Measurements from ENCODE around the gene GATC.
A peak's percentile ranks its signal among the peaks of the same experiment; 100 is the strongest.

GATC gene

DNA sequence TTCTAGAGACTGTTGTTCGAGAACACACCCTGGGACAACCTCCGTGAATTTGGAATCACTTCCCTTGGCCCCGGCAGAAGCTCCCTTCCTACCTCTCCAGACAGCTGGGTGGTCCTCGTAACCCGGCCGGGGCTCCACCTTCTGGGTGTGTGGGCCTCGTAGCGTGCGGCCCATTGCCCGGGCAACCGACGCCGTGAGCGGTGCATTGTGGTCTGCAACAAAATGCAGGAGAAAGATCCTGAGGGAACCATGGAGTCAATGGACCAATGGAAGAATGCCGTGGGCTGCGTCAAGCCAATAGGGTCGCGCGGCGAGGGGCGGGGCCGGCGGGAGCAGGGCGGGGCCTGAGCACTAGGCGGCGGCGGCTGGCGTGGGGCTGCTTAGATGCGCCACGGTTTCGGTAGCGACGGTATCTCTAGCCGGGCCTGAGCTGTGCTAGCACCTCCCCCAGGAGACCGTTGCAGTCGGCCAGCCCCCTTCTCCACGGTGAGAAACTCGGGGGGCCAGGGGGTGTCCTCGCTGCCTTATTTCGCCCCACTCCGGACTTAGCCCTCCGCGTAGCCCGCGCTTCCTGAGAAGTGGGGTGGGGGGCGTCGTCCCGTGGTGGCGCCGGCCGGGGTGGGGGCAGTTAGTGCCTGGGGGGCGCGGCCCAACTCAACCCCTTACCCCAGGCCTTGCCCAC lies 49.6 kb downstream of the GATC start, which contains the start of gene DYNLL1:
Gene DYNLL1 (plus strand): TSS at position 383 of the 682 bp plus-strand sequence. CDS start 309 bp downstream, outside the sequence.
- no peak for TF ChIP-seq CTCF (IDR thresholded peaks at IDR 0.05)
- peak within 1 kb of the TSS; percentile 79 for H3K27ac ChIP-seq

DNA sequence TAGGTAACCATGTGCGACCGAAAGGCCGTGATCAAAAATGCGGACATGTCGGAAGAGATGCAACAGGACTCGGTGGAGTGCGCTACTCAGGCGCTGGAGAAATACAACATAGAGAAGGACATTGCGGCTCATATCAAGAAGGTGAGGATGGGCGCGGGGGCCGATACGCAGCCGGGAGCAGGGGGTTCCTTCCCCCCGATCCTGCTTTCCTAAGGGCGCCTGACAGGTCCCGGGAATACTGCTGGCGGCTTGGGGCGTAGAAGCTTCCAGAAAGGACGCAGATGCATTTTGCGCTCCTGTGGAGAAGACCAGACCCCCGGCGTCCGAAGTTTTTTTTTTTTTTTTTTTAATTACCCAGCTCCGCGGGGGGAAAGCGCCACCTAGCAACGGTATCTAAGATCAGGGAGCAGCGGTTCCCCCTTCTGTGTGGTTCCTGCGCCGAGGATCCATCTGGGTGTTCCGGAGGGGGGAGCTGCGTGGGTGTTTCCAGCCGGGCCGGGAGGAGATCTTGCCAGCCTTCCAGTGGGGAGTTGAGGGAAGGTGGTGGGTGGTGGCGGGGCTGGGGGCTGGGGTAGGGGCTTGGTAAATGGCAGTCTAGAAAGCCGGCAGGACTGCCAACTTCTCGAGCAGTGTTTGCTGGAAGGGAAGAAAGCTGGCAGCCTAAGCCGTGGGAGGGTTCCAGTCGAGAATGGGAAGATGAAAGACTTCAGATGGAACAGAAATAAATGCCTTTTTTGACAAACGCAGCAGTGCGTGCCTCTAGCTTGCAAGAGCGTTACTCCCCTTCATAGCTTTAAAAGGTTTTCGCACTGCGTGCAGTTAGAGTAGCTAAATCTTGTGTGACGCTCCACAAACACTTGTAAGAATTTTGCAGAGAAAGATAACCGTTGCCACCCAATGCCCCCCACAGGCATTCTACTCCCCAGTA lies 50.4 kb downstream of the GATC start:
- peak overlapping the region; percentile 79 for H3K27ac ChIP-seq
- no peak for TF ChIP-seq ZFX (IDR thresholded peaks at IDR 0.05; ENCODE audit: borderline replicate concordance)
- TF ChIP-seq CTCF (IDR thresholded peaks at IDR 0.05): peak; percentile 23; the same call in 1 of the 2 replicates

- peak overlapping the region; percentile 79 for H3K27ac ChIP-seq
- TF ChIP-seq ZFX (IDR thresholded peaks at IDR 0.05; ENCODE audit: borderline replicate concordance) (no peak), CTCF (IDR thresholded peaks at IDR 0.05) (no peak)
These were observed 51.4 kb downstream of the GATC start for GRCh38 chr12:120497524-120498150.

GRCh38 chr12:120498870-120499515 lies 52.7 kb downstream of the GATC start:
- no peak for TF ChIP-seq CTCF (IDR thresholded peaks at IDR 0.05)
- no peak for TF ChIP-seq ZFX (IDR thresholded peaks at IDR 0.05; ENCODE audit: borderline replicate concordance)
- peak overlapping the region; percentile 79 for H3K27ac ChIP-seq

DNA sequence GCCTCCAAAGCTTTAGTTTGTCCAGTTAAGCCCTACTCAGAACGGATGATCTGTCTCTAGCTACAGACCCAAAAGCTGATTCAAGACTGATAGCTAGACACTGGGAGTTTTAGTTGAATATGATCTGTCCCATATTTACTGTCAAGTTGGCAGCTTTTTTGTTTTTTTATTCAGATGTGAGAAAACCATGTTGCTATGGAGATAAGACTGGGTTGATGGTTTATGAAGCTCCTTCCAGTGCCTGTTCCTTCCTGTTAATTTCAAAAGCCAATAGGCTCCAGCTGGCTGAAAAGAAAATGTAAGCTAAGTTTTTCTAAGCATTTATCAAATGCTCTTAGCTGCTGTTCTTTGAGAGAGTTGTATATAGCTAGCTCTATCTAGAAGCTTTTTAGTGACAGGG lies 54.3 kb downstream of the GATC start:
- TF ChIP-seq ZFX (IDR thresholded peaks at IDR 0.05; ENCODE audit: borderline replicate concordance) (no peak), CTCF (IDR thresholded peaks at IDR 0.05) (no peak)

DNA sequence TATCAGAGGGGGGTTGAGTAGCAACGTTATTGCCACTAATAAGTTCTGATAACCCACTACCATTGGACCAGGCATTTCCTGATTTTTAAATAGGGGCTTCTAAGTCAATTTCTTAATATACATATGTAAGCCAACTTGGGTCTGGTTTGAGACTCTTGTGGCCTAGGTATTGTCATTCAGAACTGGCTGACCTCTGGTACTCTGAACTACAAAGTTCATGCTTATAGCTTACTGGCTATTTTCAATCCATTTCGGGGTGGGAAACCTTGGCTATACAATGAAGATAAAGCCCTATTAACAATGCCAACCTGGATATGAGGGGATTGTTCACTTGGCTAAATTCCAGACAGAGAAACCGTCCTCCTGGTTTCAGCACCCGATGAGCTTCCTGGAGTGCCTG lies 58.3 kb downstream of the GATC start:
- H3K27ac ChIP-seq: no peak overlapping the region
- TF ChIP-seq ZFX (IDR thresholded peaks at IDR 0.05; ENCODE audit: borderline replicate concordance) (no peak), CTCF (IDR thresholded peaks at IDR 0.05) (no peak)

More for the DNA sequence above, 54.3 kb downstream of the GATC start:
- peak overlapping the region; percentile 79; the same call in 1 of the 2 replicates for H3K27ac ChIP-seq

All from 22Rv1 (cell line).